Caki2 (cell line): ENCODE measurements around the gene MYMK. TPM values are rescaled to one million over a fixed set of nuclear protein-coding genes. Genes with fewer than 3 reads are reported as not detected.

Experiments
- DNase-seq: peaks from one replicate; pipeline ENCODE4 v3.0.0-alpha.2; 2015; ENCODE audit warnings: low read depth
- in situ Hi-C: cut with HindIII; loops from 2 replicates; pipeline ENCODE4 v1.10.0; 2016; ENCODE audit warnings: low sequenced_read_pairs, low pct_unique_long_range_greater_than_20kb, mixed read lengths
- total RNA-seq: library from RNA; depleted of rRNA; stranded (reverse); fragments of >200 nt; shearing (Covaris generic); gene quantifications from 2 replicates; pipeline ENCODE4 v1.2.3, GENCODE V29; 2014; ENCODE audit warnings: low replicate concordance; rRNA removed

MYMK gene
- total RNA-seq, 1 experiment from 2014 or later, result not detected

GRCh38 chr9:133464638-133465037 lies 60.1 kb downstream of the MYMK start:
- in situ Hi-C loops, result loop anchor here (5.0 kb wide), 1 partner anchor 87 kb away; the partner anchor contains the start of genes STKLD1 and SURF4
- DNase-seq, result no peak

Other genes starting within 250 kb of the MYMK start
- gene ABO, start 249.8 kb downstream of the MYMK start, total RNA-seq, result 0.14 and 19.1 TPM in 2 replicates
- 16.8 and 34.9 TPM in 2 replicates for gene SURF6, start 188.8 kb downstream of the MYMK start, total RNA-seq
- 25.3 and 62.5 TPM in 2 replicates for gene MED22, start 176.8 kb downstream of the MYMK start, total RNA-seq
- 2,316 and 2,792 TPM in 2 replicates for gene RPL7A, start 176.7 kb downstream of the MYMK start, total RNA-seq
- 55.9 and 69.7 TPM in 2 replicates for gene SURF1, start 168.5 kb downstream of the MYMK start, total RNA-seq
- 13.6 and 26.0 TPM in 2 replicates for gene SURF2, start 168.4 kb downstream of the MYMK start, total RNA-seq
- gene SURF4, start 148.9 kb downstream of the MYMK start, total RNA-seq, result 370 and 393 TPM in 2 replicates
- 0.17 TPM in 1 of 2 replicates, not detected in the other for gene STKLD1, start 148.6 kb downstream of the MYMK start, total RNA-seq
- gene REXO4, start 106.9 kb downstream of the MYMK start, total RNA-seq, result 27.5 and 35.4 TPM in 2 replicates
- 3.0 and 3.7 TPM in 2 replicates for gene ADAMTS13, start 102.6 kb downstream of the MYMK start, total RNA-seq
- gene CACFD1, start 65.0 kb downstream of the MYMK start, total RNA-seq, result 10.7 and 13.2 TPM in 2 replicates
- 19.6 and 19.7 TPM in 2 replicates for gene SLC2A6, start 45.9 kb downstream of the MYMK start, total RNA-seq
- gene ADAMTSL2, start 9.7 kb upstream of the MYMK start, total RNA-seq, result not detected in 2 replicates
- gene FAM163B, start 84.4 kb upstream of the MYMK start, total RNA-seq, result not detected in 2 replicates
- gene DBH, start 111.4 kb upstream of the MYMK start, total RNA-seq, result not detected in 2 replicates
- 7.6 and 13.0 TPM in 2 replicates for gene SARDH, start 213.4 kb upstream of the MYMK start, total RNA-seq